Natural killer cell (primary cell): Measurements from ENCODE around the gene KIF3A. TPM values are rescaled to one million over a fixed set of nuclear protein-coding genes. Genes with fewer than 3 reads are reported as not detected.

ENCODE experiments used
- ATAC-seq, 3 donors: fragments of 150-1000 bp in 2 of 3; fragments of 200-7000 bp in 1 of 3; cut with Tn5 transposase; 1 replicate in 1 of 3; 2 replicates in 2 of 3; pipeline ENCODE4 v1.10.0; 2021; ENCODE audit warnings: mild to moderate bottlenecking in 2 of 3, moderate library complexity in 2 of 3
- DNase-seq, 2 donors: peaks; one replicate each; pipeline versions ENCODE4 v3.0.0 to v3.0.0-alpha.2; 2013 to 2021; ENCODE audit warnings: mixed read lengths in 1 of 2
- H3K27ac ChIP-seq: one replicate; pipeline ENCODE4 v1.5.1; 2013; ENCODE audit warnings: mild to moderate bottlenecking, low read length
- H3K27me3 ChIP-seq: one replicate; pipeline ENCODE4 v1.6.1; 2013; ENCODE audit warnings: low read length; ENCODE audit not compliant: control insufficient read depth, insufficient read depth
- H3K36me3 ChIP-seq: one replicate; pipeline ENCODE4 v1.6.1; 2013; ENCODE audit warnings: low read length; ENCODE audit not compliant: control insufficient read depth, insufficient read depth
- H3K4me1 ChIP-seq: one replicate; pipeline ENCODE4 v1.6.1; 2013; ENCODE audit warnings: low read length; ENCODE audit not compliant: control insufficient read depth, insufficient read depth
- H3K4me3 ChIP-seq: one replicate; pipeline ENCODE4 v1.5.1; 2013; ENCODE audit warnings: low read length
- H3K9me3 ChIP-seq: one replicate; pipeline ENCODE4 v1.6.1; 2013; ENCODE audit warnings: low read length; ENCODE audit not compliant: control insufficient read depth, insufficient read depth
- H3K27ac Mint-ChIP-seq, 2 donors: one replicate each; pipeline ENCODE4 v1.8.0; 2022; ENCODE audit warnings: mild to moderate bottlenecking in 2 of 2, mixed read lengths in 2 of 2, moderate library complexity in 1 of 2
- H3K27me3 Mint-ChIP-seq, 2 donors: one replicate each; pipeline ENCODE4 v1.8.0; 2022; ENCODE audit warnings: low read depth in 2 of 2, mixed read lengths in 2 of 2
- H3K36me3 Mint-ChIP-seq: one replicate; pipeline ENCODE4 v1.8.0; 2022; ENCODE audit warnings: mixed read lengths
- H3K4me1 Mint-ChIP-seq, 2 donors: one replicate each; pipeline ENCODE4 v1.8.0; 2022; ENCODE audit warnings: mixed read lengths in 2 of 2
- H3K4me3 Mint-ChIP-seq: one replicate; pipeline ENCODE4 v1.8.0; 2022; ENCODE audit warnings: mild to moderate bottlenecking, moderate library complexity, mixed read lengths
- H3K9me3 Mint-ChIP-seq, 2 donors: one replicate each; pipeline ENCODE4 v1.8.0; 2022; ENCODE audit warnings: mixed read lengths in 2 of 2
- WGBS: methylation state at CpG from one replicate; pipeline ENCODE4 v1.1.7; 2013; ENCODE audit warnings: missing lambda C conversion rate; ENCODE audit not compliant: insufficient coverage; 5-methylcytosine and 5-hydroxymethylcytosine counted together
- intact Hi-C: fragments of 100-400 bp; cut with micrococcal nuclease; formaldehyde crosslinking; loops from one replicate; pipeline ENCODE4 v1.14.2; 2022
- total RNA-seq, 4 donors: library from RNA; stranded (reverse); fragments of 120-200 nt in 1 of 4; gene quantifications; one replicate each; pipeline versions ENCODE4 v1.2.3 to v1.2.4, GENCODE V29; 2013 to 2022
- TF ChIP-seq, protein P1 (sequence below): fragments of 200-600 bp; IDR thresholded peaks from one replicate; pipeline ENCODE4 v1.8.0; 2022; ENCODE audit warnings: antibody characterized with exemption

The KIF3A gene
- total RNA-seq, 3 donors from 2014 or later (not counting 1 experiment from before 2014, with no cell fraction given): 13.6 to 19.2 (median 18.6) TPM

DNA sequence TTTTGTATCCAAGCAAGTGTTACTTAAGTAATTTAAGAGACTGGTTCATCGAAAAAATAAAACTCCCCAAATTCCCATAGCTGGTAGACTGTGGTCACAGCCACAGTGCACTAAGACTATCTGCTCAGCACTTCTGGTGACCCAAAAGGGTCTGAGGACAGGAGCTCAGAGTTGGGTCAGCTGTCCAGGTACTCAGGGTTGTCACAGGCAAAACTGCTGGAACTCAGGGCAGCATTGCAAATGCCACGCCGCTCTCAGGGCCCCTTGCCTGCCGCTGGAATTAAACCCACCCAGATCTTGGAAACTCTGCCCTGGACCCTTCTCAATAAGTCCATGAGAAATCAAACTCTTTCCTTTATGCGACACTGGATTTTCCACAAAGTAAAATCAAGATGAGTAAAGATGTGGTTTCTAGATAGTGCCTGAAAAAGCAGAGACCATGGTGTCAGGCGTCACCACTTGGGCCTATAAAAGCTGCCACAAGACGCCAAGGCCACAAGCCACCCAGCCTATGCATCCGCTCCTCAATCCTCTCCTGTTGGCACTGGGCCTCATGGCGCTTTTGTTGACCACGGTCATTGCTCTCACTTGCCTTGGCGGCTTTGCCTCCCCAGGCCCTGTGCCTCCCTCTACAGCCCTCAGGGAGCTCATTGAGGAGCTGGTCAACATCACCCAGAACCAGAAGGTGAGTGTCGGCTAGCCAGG, 79.5 kb downstream of the KIF3A start, which contains the start of gene IL13:
Gene IL13 (plus strand): TSS at position 498 of the 705 bp plus-strand sequence. CDS start 14 bp downstream, at position 512.
- no peak within 1 kb of the TSS for H3K4me3 Mint-ChIP-seq
- no peak within 1 kb of the TSS for H3K4me3 ChIP-seq
- no peaks in the 10 kb centered on the region for H3K36me3 Mint-ChIP-seq
- no peak for DNase-seq
- TF ChIP-seq, protein P1, sequence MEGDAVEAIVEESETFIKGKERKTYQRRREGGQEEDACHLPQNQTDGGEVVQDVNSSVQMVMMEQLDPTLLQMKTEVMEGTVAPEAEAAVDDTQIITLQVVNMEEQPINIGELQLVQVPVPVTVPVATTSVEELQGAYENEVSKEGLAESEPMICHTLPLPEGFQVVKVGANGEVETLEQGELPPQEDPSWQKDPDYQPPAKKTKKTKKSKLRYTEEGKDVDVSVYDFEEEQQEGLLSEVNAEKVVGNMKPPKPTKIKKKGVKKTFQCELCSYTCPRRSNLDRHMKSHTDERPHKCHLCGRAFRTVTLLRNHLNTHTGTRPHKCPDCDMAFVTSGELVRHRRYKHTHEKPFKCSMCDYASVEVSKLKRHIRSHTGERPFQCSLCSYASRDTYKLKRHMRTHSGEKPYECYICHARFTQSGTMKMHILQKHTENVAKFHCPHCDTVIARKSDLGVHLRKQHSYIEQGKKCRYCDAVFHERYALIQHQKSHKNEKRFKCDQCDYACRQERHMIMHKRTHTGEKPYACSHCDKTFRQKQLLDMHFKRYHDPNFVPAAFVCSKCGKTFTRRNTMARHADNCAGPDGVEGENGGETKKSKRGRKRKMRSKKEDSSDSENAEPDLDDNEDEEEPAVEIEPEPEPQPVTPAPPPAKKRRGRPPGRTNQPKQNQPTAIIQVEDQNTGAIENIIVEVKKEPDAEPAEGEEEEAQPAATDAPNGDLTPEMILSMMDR: no peak
- H3K9me3 ChIP-seq: no peaks in the 10 kb centered on the region
- no peak within 1 kb of the TSS for H3K27ac ChIP-seq
- H3K27ac Mint-ChIP-seq: no peak within 1 kb of the TSS
- no peaks in the 10 kb centered on the region for H3K9me3 Mint-ChIP-seq
- H3K36me3 ChIP-seq: no peaks in the 10 kb centered on the region
- 86% methylated on average over 12 of the region's 12 CpGs for WGBS
- peaks cover 11% of the 10 kb centered on the region for H3K4me1 ChIP-seq
- peaks cover 24 to 41% of the 10 kb centered on the region in 2 donors for H3K27me3 Mint-ChIP-seq
- H3K4me1 Mint-ChIP-seq: peaks cover 0 to 8% of the 10 kb centered on the region in 2 donors
- intact Hi-C loops: no loop called here
- peaks cover 14% of the 10 kb centered on the region for H3K27me3 ChIP-seq
- ATAC-seq: no peak

DNA sequence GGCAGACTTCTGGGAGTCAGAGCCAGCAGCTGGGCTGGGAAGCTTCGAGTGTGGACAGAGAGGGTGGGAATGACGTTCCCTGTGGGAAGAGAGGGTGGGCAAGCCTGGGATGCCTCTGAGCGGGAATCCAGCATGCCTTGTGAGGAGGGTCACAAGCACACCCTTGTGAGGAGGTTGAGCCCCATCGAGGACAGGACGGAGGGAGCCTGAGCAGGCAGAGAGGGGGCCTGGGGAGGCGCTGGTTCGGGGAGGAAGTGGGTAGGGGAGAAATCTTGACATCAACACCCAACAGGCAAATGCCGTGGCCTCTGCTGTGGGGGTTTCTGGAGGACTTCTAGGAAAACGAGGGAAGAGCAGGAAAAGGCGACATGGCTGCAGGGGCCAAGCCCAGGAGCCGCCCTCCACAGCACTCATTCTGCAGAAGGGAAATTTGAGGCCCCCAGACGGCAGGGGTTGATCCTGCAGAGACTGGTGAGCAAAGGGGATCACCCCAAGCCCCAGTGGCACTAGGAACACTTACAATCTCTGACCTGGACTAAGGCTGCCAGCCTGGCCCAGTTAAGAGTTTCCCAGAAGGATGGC, 80.5 kb downstream of the KIF3A start:
- Histone ChIP-seq H3K4me3 (no peak overlapping the region), H3K36me3 (no peaks in the 10 kb centered on the region), H3K9me3 (no peaks in the 10 kb centered on the region), H3K27ac (no peak overlapping the region), H3K27me3 (peaks cover 14% of the 10 kb centered on the region), H3K4me1 (peaks cover 9% of the 10 kb centered on the region)
- peak in 1 of 3 donors; percentile 29 for ATAC-seq
- intact Hi-C loops: no loop called here
- Mint-ChIP-seq H3K9me3 (no peaks in the 10 kb centered on the region), H3K27me3 (peaks cover 27 to 41% of the 10 kb centered on the region in 2 donors), H3K27ac (no peak overlapping the region), H3K4me1 (peaks cover 0 to 7% of the 10 kb centered on the region in 2 donors), H3K36me3 (no peaks in the 10 kb centered on the region), H3K4me3 (peak overlapping the region; percentile 9)
- 36% methylated on average over 11 of the region's 12 CpGs for WGBS
- no peak for DNase-seq
- TF ChIP-seq, protein P1: no peak

DNA sequence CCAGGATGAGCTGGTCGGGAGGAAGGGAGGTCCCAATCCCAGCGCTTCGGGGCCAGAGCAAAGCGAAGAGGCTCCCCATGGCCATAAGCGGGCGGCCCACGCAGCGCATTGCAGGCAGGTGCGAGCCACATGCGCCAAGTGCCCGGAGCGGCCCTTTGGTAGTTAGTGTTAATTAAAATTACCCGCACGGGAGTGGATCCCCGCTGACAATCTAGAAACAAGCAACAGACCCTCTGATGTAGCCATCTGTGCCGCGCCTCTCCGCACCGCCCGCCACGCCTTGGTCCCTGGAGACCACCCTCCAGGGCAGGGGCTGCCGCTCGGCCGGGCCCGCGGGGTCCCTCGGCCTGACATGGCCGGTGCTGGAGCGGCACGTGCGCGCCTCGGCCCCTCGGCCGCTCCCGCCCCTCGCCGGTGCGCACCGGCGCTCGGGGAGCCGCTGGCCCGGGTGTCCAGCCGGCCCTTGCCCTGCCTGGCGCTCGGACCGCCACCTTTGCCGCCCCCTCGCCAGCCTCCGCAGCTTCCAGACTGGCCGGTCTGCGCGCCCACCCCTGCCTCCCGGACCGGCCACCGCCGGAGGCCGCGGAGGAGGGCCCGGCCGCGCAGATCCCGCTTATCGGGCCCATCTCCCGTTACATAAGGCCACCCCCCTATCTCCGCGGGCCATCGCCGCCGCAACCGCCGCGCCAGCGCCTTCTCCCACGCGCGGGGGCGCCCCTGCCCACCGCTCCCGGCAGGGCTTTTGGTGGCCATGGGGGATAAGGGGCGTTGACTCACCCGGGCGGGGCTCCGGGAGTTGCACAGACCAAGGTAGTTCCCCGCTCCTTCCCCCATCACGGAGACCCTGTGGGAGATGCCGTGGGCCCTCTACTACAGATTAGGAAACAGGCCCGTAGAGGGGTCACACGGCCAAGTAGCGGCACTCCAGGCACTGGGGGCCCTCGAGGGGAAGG, 81.2 kb downstream of the KIF3A start:
- Mint-ChIP-seq H3K9me3 (no peaks in the 10 kb centered on the region), H3K27ac (no peak overlapping the region), H3K4me3 (peak overlapping the region; percentile 9), H3K36me3 (no peaks in the 10 kb centered on the region), H3K4me1 (peaks cover 0 to 7% of the 10 kb centered on the region in 2 donors), H3K27me3 (peaks cover 31 to 41% of the 10 kb centered on the region in 2 donors)
- Histone ChIP-seq H3K36me3 (no peaks in the 10 kb centered on the region), H3K9me3 (no peaks in the 10 kb centered on the region), H3K4me3 (no peak overlapping the region), H3K27ac (no peak overlapping the region), H3K4me1 (peaks cover 9% of the 10 kb centered on the region), H3K27me3 (peaks cover 14% of the 10 kb centered on the region)
- ATAC-seq (peak; percentile 9 to 71 (median 59)), DNase-seq (peak in 1 of 2 donors; percentile 56)
- 9% methylated on average over 92 of the region's 92 CpGs for WGBS
- intact Hi-C loops: no loop called here
- TF ChIP-seq, protein P1: no peak
